Amygdala (tissue), 56 donors: Measurements from ENCODE around the gene GSTO2.
A peak's percentile ranks its signal among the peaks of the same experiment; 100 is the strongest.

Source experiments
- DNase-seq, 56 donors: peaks; one replicate each; lab custom pipeline; 2025; lab: John Stamatoyannopoulos, UW

Gene GSTO2

GRCh38 chr10:104253106-104253505 is 15.9 kb upstream of the GSTO2 start:
- no peak for DNase-seq

GRCh38 chr10:104253606-104254410 is 15.2 kb upstream of the GSTO2 start:
- DNase-seq = no peak

DNA sequence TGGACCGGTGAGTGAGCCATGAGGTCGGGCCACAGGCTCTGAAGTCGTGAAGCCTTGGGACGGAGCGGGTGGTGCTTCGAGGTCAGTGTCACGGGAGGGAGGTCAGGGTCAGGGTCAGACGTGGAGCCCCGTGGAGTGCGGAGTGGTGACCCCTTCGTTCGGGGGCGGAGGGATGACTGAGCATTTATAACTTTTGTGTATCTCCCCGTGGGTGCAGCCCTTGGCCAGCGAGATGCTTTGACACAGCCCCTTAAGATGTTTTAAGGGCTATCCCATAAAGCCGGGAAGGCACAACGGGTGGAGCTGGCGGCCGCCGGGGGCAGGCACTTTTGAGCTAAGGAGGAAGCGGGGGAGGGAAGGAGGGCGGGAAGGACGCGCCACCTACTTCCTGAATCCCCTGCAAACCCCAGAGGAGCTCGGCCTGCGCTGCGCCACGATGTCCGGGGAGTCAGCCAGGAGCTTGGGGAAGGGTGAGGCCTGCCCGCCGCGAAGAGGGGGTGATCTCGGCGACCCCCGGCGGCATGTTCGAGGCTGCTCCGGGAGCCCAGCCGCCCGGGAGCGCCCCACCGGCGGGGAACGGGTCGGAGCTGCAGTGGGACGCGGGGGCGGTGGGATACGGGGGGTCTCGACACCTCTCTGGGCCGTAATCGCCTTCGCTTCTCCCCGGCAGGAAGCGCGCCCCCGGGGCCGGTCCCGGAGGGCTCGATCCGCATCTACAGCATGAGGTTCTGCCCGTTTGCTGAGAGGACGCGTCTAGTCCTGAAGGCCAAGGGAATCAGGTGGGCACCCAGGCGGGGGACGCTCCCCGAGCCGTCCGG is 14.3 kb upstream of the GSTO2 start, which contains the start of gene GSTO1:
TSS of gene GSTO1 (plus strand) at position 400 of the 818 bp plus-strand sequence. CDS start at position 437, 37 bp downstream.
- peak in 49 of 56 donors; percentile 11 to 77 (median 54) for DNase-seq

GRCh38 chr10:104255311-104255981 is 13.5 kb upstream of the GSTO2 start:
- DNase-seq = peak in 10 of 56 donors; percentile 14 to 52 (median 34)

DNA sequence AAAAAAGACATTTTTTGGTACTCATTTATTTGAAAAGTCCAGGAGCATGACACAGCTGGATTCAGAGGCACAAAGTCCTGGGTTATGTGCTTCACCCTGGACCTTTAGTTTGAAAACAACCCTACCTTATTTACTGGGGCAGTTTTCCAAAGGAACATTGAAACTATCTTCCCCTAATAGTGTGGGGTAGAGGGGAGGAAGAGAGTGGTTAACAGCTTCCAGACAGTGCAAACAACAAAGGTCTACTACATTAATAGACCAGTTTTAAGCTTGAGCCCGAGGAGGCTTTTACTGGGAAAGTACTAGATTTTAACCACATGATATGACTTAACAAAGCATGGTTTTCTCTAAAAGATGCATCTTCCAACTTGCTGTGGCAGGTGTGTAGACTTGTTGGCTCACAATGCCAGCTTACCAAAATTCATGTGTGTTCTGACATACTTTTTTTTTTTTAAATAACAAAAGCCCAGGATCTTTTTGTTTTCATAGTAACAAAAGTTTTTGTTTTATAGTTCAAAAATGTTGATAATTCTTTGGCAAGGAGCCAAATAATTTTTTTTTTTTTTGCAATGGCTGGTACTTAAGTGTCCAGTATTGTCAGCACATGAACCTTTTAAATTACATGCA is 12.5 kb upstream of the GSTO2 start:
- DNase-seq = no peak

DNA sequence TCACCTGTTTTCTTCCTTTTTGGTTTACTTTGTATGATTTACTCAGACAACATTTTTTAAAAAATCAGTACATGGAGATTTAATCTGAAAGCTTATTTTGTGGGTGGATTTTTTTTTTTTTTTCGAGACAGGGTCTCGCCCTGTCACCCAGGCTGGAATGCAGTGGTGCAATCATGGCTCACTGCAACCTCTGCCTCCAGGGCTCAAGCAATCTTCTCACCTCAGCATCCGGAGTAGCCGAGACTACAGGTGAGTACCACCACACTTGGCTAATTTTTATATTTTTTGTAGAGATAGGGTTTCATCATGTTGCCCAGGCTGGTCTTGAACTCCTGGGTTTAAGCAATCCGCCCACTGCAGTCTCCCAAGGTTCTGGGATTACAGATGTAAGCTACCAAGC is 11.7 kb upstream of the GSTO2 start:
- DNase-seq = no peak

DNA sequence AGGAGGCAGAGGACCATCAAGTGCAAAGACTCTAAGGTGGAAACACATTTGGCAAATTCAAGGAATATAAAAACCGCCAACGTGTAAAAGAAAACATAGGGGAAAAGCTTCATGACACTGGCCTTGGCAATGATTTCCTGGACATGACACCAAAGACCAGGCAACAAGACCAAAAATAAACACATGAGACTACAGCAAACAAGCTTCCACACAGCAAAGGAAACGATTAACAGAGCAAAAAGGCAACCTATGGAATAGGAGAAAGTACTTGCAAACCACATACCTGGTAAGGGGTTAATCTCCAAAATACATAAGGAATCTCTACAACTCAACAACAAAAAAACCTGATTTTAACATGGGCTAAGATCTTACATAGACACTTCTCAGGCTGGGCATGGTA is 10.8 kb upstream of the GSTO2 start:
- no peak for DNase-seq

DNA sequence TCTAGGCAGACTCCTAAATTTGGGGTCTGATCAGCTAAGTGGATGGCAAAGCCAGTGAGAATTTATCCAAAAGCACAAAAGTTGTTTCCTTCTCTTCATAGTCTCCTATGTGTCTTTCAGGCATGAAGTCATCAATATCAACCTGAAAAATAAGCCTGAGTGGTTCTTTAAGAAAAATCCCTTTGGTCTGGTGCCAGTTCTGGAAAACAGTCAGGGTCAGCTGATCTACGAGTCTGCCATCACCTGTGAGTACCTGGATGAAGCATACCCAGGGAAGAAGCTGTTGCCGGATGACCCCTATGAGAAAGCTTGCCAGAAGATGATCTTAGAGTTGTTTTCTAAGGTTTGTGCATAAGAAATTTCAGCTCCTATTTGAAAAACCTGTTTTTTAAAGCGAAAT is 9.5 kb upstream of the GSTO2 start:
- DNase-seq = no peak

DNA sequence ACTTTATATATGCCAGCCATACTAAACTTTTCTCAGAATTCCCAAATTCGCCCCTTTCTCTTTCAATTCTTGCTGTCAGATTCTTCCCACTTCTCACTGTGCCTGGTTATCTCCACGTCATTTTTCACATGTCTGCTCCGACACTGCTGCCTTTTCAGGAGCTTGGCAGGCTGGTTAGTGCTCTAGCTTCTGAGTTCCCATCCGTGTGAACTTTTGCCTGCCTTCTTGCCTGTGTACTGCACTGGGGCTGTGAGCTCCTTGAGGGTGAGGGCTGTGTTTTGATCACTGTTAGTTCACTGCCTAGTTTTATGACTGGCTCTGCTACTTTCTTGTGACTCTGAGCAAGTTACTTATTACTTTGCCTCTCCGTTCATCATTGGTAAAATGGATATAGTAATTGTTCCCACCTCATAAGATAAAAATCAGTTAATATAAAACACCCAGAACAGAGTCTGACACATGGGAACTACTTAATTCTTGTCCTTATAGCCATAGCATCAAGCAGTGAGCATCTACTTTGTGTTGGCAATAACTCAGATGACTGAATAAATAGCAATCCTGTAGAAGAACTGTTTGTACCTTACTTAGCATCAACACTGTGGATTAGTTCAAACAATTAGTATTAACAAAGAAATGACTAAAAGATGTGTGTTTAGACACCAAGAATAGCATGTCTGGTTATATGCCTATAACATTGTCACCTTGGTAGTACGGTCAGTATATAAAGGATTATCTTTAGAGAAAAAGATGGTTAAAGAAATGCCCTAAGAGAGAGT is 8.8 kb upstream of the GSTO2 start:
- DNase-seq = no peak

DNA sequence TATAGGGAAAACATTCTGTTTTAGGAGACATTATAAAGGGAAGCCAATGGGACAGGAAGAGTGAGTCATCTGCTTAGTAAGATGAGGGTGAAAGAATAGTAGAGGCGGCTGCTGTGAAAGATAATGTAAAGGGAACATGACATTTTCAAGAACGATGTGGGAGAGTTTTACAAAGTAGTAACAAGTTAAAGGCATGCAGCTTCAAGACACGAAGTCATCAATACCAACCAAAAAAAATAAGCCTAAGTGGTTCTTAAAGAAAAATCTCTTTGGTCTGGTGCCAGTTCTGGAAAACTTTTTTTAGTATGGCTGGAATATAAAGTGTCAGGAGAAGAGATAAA is 8.2 kb upstream of the GSTO2 start:
- no peak for DNase-seq

- DNase-seq = no peak
These were observed 6.9 kb upstream of the GSTO2 start for GRCh38 chr10:104262055-104262454.

- no peak for DNase-seq
These were observed 4.2 kb upstream of the GSTO2 start for GRCh38 chr10:104264783-104265182.

- DNase-seq = no peak
These were observed 1.1 kb upstream of the GSTO2 start for GRCh38 chr10:104267721-104268404.

DNA sequence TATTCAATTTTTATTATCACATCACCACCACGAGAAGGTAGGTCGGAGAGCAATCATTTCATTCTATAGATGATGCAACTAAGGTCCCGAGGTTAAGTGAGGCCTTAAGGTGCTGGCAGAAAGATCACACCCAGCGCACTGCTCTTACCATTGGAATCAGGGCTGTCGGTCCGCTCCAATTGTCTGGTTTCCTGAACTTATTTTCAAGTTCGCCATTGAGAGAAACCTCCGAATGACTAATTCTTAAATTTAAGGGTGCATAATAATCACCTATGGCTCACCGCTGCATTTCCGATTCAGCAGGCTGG is 625 bp upstream of the GSTO2 start:
- DNase-seq = no peak

GRCh38 chr10:104273286-104273685 is 4.3 kb downstream of the GSTO2 start:
- no peak for DNase-seq

GRCh38 chr10:104273899-104274575 is 5.1 kb downstream of the GSTO2 start:
- no peak for DNase-seq

- DNase-seq = peak in 42 of 56 donors; percentile 6 to 77 (median 38)
These were observed 6.1 kb downstream of the GSTO2 start for GRCh38 chr10:104274762-104275721.

GRCh38 chr10:104276192-104276591 is 7.2 kb downstream of the GSTO2 start:
- DNase-seq = no peak
